ENCODE measurements around the gene CNMD.

DNA sequence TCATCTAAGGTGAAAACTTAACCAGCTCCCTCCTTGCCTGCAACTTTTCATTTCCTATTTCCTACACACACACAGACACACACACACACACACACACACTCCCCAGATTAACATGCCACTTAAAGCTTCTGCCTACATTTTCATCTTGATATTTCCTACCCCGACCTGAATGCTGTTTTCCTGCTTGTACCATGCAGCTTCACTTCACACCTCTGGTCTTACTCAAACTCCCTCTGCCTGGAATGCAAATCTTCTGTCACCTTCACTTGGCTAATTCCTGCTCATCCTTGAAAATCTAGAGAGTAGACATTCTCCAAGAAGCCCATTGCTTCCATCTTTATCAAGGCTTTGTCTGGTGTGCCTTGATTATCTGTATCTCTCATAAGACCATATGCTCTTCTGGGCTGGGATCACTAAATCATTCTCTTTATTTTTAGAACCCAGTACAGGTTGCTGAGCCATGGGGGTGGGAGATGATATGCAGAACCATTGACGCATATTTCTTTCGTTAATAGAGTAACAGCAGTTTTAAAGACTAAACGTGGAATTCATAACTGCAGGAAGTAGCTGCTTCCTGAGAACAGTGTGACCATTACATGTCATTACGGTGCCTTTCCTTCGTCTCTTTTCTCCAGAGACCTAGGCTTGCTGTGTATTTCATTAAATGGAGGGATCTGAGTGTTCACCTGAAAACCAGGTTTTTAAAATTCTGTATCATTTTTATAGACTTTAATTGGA, 37.7 kb downstream of the CNMD start:
- TF ChIP-seq, protein P1, sequence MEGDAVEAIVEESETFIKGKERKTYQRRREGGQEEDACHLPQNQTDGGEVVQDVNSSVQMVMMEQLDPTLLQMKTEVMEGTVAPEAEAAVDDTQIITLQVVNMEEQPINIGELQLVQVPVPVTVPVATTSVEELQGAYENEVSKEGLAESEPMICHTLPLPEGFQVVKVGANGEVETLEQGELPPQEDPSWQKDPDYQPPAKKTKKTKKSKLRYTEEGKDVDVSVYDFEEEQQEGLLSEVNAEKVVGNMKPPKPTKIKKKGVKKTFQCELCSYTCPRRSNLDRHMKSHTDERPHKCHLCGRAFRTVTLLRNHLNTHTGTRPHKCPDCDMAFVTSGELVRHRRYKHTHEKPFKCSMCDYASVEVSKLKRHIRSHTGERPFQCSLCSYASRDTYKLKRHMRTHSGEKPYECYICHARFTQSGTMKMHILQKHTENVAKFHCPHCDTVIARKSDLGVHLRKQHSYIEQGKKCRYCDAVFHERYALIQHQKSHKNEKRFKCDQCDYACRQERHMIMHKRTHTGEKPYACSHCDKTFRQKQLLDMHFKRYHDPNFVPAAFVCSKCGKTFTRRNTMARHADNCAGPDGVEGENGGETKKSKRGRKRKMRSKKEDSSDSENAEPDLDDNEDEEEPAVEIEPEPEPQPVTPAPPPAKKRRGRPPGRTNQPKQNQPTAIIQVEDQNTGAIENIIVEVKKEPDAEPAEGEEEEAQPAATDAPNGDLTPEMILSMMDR (IDR thresholded peaks at IDR 0.05), result no peak
- TF ChIP-seq POLR2AphosphoS5 (IDR thresholded peaks at IDR 0.05; ENCODE audit: low read depth, low read length), result no peak
- TF ChIP-seq ELF1 (IDR thresholded peaks at IDR 0.05), result no peak
- no peak for TF ChIP-seq NFIC (IDR thresholded peaks at IDR 0.05; ENCODE audit: borderline replicate concordance)
- TF ChIP-seq, protein P2, sequence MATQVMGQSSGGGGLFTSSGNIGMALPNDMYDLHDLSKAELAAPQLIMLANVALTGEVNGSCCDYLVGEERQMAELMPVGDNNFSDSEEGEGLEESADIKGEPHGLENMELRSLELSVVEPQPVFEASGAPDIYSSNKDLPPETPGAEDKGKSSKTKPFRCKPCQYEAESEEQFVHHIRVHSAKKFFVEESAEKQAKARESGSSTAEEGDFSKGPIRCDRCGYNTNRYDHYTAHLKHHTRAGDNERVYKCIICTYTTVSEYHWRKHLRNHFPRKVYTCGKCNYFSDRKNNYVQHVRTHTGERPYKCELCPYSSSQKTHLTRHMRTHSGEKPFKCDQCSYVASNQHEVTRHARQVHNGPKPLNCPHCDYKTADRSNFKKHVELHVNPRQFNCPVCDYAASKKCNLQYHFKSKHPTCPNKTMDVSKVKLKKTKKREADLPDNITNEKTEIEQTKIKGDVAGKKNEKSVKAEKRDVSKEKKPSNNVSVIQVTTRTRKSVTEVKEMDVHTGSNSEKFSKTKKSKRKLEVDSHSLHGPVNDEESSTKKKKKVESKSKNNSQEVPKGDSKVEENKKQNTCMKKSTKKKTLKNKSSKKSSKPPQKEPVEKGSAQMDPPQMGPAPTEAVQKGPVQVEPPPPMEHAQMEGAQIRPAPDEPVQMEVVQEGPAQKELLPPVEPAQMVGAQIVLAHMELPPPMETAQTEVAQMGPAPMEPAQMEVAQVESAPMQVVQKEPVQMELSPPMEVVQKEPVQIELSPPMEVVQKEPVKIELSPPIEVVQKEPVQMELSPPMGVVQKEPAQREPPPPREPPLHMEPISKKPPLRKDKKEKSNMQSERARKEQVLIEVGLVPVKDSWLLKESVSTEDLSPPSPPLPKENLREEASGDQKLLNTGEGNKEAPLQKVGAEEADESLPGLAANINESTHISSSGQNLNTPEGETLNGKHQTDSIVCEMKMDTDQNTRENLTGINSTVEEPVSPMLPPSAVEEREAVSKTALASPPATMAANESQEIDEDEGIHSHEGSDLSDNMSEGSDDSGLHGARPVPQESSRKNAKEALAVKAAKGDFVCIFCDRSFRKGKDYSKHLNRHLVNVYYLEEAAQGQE (IDR thresholded peaks at IDR 0.05; ENCODE audit: low read depth, low read length), result no peak
- no peak for TF ChIP-seq TAF1 (IDR thresholded peaks at IDR 0.05; ENCODE audit: borderline replicate concordance, low read depth, low read length)
- TF ChIP-seq GABPA (IDR thresholded peaks at IDR 0.05; ENCODE audit: low read depth), result no peak
- TF ChIP-seq, protein P3, sequence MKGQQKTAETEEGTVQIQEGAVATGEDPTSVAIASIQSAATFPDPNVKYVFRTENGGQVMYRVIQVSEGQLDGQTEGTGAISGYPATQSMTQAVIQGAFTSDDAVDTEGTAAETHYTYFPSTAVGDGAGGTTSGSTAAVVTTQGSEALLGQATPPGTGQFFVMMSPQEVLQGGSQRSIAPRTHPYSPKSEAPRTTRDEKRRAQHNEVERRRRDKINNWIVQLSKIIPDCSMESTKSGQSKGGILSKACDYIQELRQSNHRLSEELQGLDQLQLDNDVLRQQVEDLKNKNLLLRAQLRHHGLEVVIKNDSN (IDR thresholded peaks at IDR 0.05; ENCODE audit: borderline replicate concordance, low read depth), result no peak
- TF ChIP-seq, protein P4, sequence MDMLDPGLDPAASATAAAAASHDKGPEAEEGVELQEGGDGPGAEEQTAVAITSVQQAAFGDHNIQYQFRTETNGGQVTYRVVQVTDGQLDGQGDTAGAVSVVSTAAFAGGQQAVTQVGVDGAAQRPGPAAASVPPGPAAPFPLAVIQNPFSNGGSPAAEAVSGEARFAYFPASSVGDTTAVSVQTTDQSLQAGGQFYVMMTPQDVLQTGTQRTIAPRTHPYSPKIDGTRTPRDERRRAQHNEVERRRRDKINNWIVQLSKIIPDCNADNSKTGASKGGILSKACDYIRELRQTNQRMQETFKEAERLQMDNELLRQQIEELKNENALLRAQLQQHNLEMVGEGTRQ (IDR thresholded peaks at IDR 0.05; ENCODE audit: borderline replicate concordance, low read depth, low read length), result no peak
- TF ChIP-seq RXRA (IDR thresholded peaks at IDR 0.05; ENCODE audit: borderline replicate concordance, low read depth), result no peak
- TF ChIP-seq YY1 (IDR thresholded peaks at IDR 0.05; ENCODE audit: low read depth), result no peak
- TF ChIP-seq, protein P5, sequence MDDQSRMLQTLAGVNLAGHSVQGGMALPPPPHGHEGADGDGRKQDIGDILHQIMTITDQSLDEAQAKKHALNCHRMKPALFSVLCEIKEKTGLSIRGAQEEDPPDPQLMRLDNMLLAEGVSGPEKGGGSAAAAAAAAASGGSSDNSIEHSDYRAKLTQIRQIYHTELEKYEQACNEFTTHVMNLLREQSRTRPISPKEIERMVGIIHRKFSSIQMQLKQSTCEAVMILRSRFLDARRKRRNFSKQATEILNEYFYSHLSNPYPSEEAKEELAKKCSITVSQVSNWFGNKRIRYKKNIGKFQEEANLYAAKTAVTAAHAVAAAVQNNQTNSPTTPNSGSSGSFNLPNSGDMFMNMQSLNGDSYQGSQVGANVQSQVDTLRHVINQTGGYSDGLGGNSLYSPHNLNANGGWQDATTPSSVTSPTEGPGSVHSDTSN (IDR thresholded peaks at IDR 0.05), result no peak
